Measurements from ENCODE around the gene KRTAP12-3. TPM values are rescaled to one million over a fixed set of nuclear protein-coding genes. Genes with fewer than 3 reads are reported as not detected.
"Not testable (repeated sequence)": the region's sequence is repeated elsewhere in the genome, so short reads cannot be mapped to it uniquely, and the experiment has no call there.

The KRTAP12-3 gene
- total RNA-seq: not detected in 2 replicates
- long read RNA-seq: 0 reads

DNA sequence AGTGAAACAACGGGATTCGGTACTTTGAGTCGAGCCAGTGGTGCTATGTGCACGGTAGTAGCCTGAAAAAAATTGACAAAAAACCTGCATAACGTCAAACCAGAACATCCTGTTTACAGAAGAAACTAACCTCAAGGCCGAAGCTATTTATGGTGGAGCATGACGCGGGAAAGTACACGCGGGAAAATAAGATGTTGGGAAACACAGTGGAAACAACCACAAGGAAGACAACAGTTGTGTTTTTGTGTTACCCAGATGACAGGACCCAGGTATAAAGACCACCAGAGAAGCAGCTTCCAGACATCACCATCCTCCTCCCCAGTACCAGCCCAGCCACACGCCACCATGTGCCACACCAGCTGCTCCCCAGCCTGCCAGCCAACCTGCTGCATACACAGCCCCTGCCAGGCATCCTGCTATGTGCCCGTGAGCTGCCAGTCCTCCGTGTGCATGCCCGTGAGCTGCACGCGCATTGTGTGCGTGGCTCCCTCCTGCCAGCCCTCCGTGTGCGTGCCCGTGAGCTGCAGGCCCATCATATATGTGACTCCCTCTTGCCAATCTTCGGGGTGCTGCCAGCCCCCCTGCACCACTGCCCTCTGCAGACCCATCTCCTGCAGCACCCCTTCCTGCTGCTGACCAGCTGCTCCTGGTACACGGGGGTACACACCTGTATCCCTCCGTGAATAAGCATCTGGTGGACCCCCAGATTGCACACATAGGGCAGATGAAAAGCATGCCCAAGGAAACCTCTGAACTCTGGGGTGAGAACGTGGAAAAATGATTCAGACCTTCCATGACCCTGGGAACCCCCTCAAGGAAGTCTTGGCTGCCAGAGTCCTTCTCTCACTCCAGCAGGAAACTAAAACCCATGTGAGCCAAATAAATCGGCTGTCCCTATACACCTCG, at the start of gene KRTAP12-3:
TSS of gene KRTAP12-3 (plus strand) at position 298 of the 906 bp plus-strand sequence. CDS start at position 346, 48 bp downstream.
- Mint-ChIP-seq H3K4me1 (ENCODE audit: low read depth) (no peaks in the 10 kb centered on the region), H3K27me3 (peaks cover 5% of the 10 kb centered on the region), H3K27ac (no peak within 1 kb of the TSS), H3K36me3 (ENCODE audit: insufficient read depth) (no peaks in the 10 kb centered on the region), H3K4me3 (ENCODE audit: low read depth) (no peak within 1 kb of the TSS), H3K9me3 (ENCODE audit: low read depth) (peaks cover 15% of the 10 kb centered on the region)
- TF ChIP-seq, protein P1, sequence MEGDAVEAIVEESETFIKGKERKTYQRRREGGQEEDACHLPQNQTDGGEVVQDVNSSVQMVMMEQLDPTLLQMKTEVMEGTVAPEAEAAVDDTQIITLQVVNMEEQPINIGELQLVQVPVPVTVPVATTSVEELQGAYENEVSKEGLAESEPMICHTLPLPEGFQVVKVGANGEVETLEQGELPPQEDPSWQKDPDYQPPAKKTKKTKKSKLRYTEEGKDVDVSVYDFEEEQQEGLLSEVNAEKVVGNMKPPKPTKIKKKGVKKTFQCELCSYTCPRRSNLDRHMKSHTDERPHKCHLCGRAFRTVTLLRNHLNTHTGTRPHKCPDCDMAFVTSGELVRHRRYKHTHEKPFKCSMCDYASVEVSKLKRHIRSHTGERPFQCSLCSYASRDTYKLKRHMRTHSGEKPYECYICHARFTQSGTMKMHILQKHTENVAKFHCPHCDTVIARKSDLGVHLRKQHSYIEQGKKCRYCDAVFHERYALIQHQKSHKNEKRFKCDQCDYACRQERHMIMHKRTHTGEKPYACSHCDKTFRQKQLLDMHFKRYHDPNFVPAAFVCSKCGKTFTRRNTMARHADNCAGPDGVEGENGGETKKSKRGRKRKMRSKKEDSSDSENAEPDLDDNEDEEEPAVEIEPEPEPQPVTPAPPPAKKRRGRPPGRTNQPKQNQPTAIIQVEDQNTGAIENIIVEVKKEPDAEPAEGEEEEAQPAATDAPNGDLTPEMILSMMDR (IDR thresholded peaks at IDR 0.05; ENCODE audit: unreplicated experiment): no peak
- DNase-seq (ENCODE audit: low spot score, unreplicated experiment): no peak

GRCh38 chr21:44609193-44609592, 48.5 kb upstream of the KRTAP12-3 start:
- peaks cover 1% of the 10 kb centered on the region for H3K36me3 Mint-ChIP-seq (ENCODE audit: insufficient read depth)
- no peak overlapping the region for H3K4me3 Mint-ChIP-seq (ENCODE audit: low read depth)
- H3K27me3 Mint-ChIP-seq: peaks cover 11% of the 10 kb centered on the region
- H3K27ac Mint-ChIP-seq: no peak overlapping the region
- no peak for DNase-seq (ENCODE audit: low spot score, unreplicated experiment)
- no peaks in the 10 kb centered on the region for H3K4me1 Mint-ChIP-seq (ENCODE audit: low read depth)
- TF ChIP-seq, protein P1 (IDR thresholded peaks at IDR 0.05; ENCODE audit: unreplicated experiment): no peak
- H3K9me3 Mint-ChIP-seq (ENCODE audit: low read depth): peaks cover 27% of the 10 kb centered on the region

DNA sequence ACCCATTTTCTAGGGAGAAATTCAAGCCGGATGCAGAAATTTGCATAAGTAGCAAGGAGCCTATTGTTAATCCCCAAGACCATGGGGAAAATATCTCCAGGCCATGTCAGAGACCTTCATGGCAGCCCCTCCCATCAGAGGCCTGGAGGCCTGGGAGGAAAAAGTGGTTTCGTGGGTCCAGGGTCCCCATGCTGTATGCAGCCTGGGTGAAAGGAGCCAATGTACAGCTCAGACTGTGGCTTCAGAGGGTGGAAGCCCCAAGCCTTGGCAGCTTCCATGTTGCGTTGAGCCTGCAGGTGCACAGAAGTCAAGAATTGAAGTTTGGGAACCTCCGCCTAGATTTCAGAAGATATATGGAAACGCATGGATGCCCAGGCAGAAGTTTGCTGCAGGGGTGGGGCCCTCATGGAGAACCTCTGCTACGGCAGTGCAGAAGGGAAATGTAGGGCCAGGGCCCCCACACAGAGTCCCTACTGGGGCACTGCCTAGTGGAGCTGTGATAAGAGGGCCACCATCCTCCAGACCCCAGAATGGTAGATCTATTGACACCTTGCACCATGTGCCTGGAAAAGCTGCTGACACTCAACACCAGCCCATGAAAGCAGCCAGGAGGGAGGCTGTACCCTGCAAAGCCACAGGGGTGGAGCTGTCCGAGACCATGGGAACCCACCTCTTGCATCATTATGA, 47.4 kb upstream of the KRTAP12-3 start:
- H3K36me3 Mint-ChIP-seq (ENCODE audit: insufficient read depth); H3K27ac Mint-ChIP-seq; H3K4me3 Mint-ChIP-seq (ENCODE audit: low read depth); DNase-seq (ENCODE audit: low spot score, unreplicated experiment); H3K4me1 Mint-ChIP-seq (ENCODE audit: low read depth): not testable (repeated sequence)
- peaks cover 21% of the 10 kb centered on the region for H3K9me3 Mint-ChIP-seq (ENCODE audit: low read depth)
- peaks cover 15% of the 10 kb centered on the region for H3K27me3 Mint-ChIP-seq

DNA sequence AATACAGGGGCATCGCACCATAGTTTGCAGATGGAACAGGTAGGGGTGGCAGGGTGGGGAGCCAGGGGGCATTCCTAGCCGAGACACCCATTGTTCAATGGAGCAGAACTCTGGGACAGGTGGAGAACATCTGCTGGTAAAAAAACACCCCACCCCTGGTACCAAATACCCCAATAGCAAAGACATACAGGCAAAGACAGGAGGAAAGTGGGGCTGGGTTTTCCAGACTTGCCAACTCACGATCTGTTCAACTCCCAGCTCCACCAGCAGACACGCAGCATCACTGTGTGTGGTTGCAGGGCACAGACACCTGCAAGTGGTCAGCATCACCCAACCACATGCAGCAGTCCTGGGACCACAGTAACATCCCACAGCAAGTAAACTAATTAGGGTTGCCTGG, 46.2 kb upstream of the KRTAP12-3 start:
- TF ChIP-seq, protein P1 (IDR thresholded peaks at IDR 0.05; ENCODE audit: unreplicated experiment): no peak
- H3K36me3 Mint-ChIP-seq (ENCODE audit: insufficient read depth): peaks cover 1% of the 10 kb centered on the region
- H3K27ac Mint-ChIP-seq: no peak overlapping the region
- H3K27me3 Mint-ChIP-seq: peaks cover 11% of the 10 kb centered on the region
- peaks cover 21% of the 10 kb centered on the region for H3K9me3 Mint-ChIP-seq (ENCODE audit: low read depth)
- no peaks in the 10 kb centered on the region for H3K4me1 Mint-ChIP-seq (ENCODE audit: low read depth)
- DNase-seq (ENCODE audit: low spot score, unreplicated experiment): no peak
- H3K4me3 Mint-ChIP-seq (ENCODE audit: low read depth): no peak overlapping the region

GRCh38 chr21:44612029-44612486, 45.7 kb upstream of the KRTAP12-3 start, which contains the start of gene KRTAP10-8:
Gene KRTAP10-8, plus strand, starts transcription at chr21:44612079. Its CDS starts 22 bp downstream, at chr21:44612101.
- H3K4me1 Mint-ChIP-seq (ENCODE audit: low read depth): no peaks in the 10 kb centered on the region
- DNase-seq (ENCODE audit: low spot score, unreplicated experiment): no peak
- peaks cover 21% of the 10 kb centered on the region for H3K9me3 Mint-ChIP-seq (ENCODE audit: low read depth)
- peaks cover 1% of the 10 kb centered on the region for H3K36me3 Mint-ChIP-seq (ENCODE audit: insufficient read depth)
- peaks cover 11% of the 10 kb centered on the region for H3K27me3 Mint-ChIP-seq
- TF ChIP-seq, protein P1 (IDR thresholded peaks at IDR 0.05; ENCODE audit: unreplicated experiment): no peak
- H3K4me3 Mint-ChIP-seq (ENCODE audit: low read depth): no peak within 1 kb of the TSS
- H3K27ac Mint-ChIP-seq: no peak within 1 kb of the TSS
